Hematopoietic multipotent progenitor cell treated with erythropoietin and hydrocortisone succinate and interleukin-3 and kit ligand, for 4 days (in vitro differentiated cells): ENCODE data around the gene ZNF236.
"Not testable (repeated sequence)": the region's sequence is repeated elsewhere in the genome, so short reads cannot be mapped to it uniquely, and the experiment has no call there.

Experiments
- DNase-seq: peaks from one replicate; pipeline ENCODE4 v3.0.0-alpha.2; 2015

The ZNF236 gene

DNA sequence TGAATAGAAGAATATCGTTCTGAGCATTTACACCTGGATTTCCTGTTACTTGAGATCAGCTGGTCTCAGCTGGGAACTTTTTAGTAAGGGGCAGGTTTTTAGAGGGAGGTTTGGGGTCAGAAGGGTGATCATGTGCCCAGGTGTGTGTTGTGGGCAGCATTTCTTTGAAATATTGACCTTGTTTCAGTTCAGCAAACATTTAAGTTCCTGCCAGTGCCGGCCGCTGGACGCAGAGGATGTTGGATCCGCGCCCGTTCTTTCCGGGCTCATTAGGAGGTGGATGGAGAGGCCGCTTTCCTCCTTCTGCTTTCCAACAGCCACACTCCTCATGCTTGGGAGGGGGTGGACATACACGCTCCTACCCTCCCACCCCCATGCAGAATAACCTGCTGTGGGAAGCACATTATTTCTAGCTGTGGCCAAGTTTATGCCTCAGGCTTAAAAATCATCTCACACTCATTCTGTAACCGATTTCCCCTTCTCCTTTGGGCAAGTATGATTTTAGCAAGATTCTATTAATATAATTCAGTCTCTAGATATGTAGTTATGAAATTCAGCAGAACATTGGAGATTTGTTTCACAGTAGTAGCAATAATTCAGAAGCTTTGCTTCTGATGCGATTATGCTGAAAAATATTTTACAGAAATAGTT is 131.4 kb downstream of the ZNF236 start:
- DNase-seq = no peak

DNA sequence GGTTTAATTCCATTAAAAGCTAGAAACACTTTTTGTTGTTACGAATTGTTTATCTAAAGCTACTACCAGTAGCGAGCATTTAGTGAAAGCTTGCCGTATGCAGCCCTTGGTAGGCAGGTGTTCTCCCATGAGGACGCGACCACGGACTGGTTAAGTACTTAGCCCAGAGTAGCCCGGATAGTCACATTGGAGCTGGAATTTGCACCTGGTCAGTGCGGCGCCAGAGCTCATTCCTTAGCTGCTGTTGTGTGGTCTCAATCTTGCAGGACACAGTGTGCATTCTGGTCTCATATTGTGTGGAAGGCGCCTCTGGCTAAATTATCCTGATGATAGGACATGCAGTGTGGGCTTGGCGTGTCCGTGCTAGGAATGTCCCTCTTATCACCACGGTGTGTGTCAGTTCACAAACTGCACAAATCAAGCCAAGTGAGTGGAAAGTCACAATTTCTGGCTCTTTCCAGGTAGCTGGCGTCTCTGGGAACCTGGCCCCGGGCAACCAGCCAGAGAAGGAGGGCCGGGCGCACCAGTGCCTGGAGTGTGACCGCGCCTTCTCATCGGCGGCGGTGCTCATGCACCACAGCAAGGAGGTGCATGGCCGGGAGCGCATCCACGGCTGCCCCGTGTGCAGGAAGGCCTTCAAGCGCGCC is 133.3 kb downstream of the ZNF236 start:
- no peak for DNase-seq

DNA sequence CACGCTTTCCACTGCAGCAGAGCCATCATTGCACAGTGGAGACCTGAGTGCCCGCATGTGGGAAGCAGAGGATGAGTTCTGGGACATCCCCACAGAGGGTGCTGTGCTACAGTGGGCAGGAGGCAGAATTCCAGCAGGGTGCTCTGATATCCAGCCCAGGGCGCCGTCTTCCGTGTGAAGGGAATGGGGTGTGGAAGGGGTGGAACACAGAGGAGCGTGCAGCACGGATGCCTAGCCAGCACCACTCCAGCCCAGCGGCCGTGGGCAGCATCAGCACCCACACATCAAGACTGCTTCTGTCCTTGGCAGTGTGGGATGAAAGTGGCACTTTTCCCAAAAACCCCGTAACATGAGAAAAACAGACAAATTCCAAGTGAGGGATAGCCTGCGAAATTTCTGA is 134.3 kb downstream of the ZNF236 start:
- no peak for DNase-seq

DNA sequence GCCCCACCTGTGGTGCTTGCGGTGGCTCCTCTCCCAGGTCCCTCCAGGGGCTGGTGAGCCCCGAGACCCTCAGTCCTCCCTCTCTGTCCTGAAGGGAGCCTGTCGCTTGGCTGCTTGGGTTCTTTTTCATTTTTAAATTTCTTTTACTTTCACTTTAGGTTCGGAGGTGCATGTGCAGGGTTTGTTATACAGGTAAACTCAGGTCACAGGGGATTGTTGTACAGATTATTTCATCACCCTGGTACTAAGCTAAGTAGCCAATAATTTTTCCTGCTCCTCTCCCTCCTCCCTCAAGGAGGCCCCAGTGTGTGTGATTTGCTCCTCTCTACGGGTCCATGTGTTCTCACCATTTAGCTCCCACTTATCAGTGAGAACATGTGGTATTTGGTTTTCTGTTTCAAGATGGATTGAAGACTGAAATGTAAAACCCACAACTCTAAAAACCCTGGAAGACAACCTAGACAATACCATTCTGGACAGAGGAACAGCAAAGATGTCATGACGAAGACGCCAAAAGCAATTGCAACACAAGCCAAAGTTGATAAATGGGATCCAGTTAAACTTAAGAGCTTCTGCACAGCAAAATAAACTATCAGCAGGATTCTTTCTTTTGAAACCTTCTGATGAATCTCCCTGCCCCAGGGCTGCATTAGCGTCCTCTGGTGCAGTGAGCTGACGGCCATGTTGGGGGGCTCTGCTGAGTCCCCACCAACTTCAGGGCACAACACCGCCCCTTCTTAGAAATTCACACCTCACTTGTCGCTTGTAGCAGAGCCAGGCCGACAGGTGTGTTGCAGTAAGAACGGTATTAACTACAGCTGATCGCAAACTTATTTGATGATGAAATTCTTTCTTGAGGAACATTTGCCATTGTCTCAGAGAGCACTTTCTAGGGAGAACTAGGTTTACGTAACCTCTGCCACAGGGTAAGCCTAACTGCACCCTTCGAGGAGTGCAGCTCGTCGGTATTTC is 135.3 kb downstream of the ZNF236 start:
- DNase-seq = no peak

DNA sequence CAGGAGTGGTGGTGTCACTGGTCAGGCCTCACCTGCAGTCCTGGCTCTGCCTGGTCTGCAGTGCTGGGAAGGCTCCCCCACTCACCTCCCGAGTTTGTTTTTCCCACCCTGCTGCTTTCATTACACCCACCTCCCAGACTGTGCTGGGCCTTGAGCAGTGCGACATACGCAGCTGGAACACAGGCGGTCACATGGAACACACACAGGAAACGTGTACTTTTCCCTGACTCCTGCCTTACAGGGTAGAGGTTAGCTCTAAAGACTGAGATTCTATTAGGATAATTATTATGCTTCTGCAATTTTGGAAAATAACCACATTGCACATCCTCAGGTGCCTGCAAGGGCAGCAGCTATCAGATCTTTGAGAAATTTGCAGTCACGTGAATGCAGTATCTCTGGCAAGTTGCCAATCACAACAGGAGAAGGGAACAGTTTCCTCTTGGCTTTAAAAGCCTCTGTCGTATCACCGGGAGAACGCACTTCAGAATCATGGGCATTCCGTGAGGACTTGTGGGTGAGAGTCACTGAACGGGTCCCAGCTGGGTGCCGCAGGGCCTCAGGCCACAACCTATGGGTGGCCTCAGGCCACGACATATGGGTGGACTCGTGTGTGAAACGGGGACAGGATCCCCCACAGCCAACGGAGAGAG is 136.5 kb downstream of the ZNF236 start:
- DNase-seq = no peak

DNA sequence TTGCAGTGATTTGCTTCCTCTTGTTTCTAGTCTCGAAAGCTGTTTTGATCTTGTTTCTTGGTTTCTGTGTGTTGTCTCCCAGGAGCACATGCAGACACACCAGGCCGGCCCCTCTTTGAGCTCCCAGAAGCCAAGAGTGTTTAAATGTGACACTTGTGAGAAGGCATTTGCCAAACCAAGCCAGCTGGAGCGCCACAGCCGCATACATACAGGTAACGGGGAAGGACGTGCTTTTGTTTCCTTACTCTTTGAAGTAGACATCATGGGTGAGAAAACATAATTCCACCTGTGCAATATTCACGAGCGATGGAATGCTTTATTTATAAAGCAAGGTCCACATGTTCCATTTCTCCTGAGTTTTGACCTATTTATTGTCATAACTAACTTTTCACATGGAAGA is 137.2 kb downstream of the ZNF236 start:
- DNase-seq = no peak

DNA sequence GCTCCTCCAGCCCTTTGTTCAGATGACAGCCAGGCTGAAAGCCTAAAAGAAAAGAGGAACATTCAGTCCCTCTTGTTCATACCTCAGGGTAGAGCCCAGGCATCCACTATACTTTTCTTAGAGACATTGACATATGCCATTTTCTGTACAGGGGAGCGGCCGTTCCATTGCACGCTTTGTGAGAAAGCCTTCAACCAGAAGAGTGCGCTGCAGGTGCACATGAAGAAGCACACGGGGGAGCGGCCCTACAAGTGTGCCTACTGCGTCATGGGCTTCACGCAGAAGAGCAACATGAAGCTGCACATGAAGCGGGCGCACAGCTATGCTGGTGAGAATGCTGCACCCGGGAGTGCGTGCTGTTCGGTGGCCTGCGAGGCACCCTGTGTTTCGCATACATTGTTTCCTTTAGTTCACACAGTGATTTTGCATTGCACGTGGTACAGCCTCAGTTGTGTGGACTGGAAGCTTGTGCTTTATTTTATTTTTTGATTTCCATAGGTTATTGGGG is 138.2 kb downstream of the ZNF236 start:
- no peak for DNase-seq

DNA sequence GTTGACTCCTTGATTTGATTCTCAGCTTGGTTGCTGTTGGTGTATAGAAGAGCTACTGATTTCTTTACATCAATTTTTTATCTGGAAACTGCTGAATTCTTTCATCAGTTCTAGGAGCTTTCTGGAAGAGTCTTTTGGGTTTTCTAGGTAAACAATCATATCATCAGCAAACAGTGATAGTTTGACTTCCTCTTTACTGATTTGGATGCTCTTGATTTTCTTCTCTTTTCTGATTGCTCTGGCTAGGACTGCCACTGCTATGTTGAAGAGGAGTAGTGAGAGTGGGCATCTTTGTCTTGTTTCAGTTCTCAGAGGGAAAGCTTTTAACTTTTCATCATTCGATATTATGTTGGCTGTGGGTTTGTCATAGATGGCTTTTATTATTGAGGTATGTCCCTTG is 140.5 kb downstream of the ZNF236 start:
- no peak for DNase-seq

DNA sequence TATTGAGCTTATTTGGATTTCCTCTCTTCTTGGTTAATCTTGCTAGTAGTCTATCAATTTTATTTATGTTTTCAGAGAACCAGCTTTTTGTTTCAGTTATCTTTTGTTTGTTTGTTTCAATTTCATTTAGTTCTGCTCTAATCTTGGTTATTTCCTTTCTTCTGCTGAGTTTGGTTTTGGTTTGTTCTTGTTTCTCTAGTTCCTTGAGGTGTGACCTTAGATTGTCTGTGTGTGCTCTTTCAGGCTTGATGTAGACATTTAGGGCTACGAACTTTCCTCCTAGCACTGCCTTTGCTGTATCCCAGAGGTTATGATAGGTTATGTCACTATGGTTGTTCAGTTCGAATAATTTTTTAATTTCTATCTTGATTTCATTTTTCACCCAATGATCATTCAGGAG is 141.6 kb downstream of the ZNF236 start:
- no peak for DNase-seq

DNA sequence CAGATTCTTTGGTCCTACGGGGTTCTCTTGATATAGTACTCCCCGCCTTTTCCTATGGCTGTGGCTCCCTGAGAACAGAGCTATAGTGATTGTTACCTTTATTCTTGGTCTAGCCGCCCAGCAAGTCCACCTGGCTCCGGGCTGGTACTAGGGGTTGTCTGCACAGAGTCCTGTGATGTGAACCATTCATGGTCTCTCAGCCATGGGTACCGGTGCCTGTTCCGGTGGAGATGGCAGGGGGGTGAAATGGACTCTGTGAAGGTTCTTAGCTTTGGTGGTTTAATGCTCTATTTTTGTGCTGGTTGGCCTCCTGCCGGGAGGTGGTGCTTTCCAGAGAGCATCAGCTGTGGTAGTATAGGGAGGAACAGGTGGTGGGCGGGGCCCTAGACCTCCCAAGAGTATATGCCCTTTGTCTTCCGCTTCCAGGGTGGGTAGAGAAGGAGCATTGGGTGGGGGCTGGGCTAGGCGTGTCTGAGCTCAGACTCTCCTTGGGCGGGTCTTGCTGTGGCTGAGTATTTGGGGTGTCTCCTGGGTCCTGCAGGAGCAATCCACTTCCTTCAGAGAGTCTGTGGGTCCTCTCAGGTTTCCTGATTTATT is 143.3 kb downstream of the ZNF236 start:
- not testable (repeated sequence) for DNase-seq

DNA sequence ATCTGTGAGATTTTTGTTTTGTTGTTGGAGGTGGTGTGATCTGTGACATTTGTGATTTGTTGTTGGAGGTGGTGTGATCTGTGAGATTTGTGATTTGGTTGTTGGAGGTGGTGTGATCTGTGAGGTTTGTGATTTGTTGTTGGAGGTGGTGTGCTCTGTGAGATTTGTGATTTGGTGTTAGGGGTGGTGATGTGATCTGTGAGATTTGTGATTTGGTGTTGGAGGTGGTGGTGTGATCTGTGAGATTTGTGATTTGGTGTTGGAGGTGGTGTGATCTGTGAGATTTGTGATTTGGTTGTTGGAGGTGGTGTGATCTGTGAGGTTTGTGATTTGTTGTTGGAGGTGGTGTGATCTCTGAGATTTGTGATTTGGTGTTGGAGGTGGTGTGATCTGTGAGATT is 144.9 kb downstream of the ZNF236 start:
- not testable (repeated sequence) for DNase-seq

DNA sequence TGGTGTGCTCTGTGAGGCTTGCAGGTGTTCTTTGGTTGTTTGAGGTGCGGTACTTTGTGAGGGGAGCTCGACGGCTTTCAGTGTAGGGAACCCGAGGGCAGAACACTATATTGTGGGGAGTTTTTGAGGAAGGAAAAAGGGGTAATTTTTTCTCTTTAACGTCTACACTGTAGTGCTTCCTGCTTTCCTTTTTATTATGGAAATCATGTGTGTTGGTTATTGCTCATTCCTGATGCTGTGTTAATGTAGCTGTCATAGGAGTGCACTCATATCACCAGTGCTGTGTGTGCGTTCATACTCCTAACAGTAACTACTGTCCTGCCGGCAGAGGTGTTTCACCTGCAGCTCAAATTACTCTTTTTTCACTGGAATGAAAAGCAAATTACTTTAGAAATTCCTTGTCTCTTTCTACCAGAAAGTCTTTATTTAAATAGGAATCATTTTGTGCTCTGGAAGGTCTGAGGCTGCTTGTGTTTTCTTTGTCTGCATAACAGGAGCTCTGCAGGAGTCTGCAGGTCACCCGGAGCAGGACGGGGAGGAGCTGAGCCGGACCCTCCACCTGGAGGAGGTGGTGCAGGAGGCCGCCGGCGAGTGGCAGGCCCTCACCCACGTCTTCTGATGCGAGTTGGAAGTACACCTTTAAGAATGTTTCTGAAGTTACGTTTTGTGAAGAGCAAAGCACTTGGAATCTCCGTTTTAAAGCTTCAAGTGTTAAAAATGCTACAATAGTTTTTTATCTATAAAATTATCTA is 145.5 kb downstream of the ZNF236 start:
- DNase-seq = no peak

DNA sequence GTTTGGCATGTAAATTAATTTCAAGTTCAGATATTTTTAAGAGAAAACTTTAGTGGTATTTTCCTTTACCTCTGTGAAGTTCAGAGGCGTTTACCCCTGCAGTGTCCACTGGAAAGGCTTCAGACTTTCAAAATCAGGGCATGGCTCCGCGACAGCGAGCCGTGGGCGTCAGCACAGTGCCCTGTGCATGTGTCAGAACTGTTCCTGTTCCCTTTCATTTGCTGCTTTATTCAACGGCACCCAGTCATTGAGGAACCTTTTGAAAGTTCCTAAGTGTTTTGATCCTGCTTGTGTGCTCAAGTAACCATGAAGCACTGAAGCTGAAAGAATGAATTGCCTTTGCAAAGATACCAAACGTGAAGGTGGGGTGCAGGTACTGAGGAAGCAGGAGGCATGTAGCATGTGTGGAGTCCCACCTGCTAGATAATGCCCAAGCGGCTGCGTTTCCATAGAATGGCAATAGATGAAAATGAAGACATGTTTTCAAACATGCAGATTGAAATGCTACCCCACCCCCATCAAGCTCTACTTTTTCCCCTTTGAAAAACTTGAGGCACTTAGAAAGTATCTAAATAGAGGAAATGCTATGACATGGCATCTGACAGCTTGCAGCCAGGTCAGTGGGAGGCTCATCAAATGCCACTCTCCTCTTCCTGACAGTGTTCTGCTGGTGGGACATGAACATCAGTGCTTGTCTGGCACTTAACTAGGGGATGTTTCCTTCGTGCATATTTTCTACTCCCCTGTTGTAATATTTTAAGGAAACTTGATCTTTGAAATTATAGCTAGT is 148.6 kb downstream of the ZNF236 start:
- no peak for DNase-seq

DNA sequence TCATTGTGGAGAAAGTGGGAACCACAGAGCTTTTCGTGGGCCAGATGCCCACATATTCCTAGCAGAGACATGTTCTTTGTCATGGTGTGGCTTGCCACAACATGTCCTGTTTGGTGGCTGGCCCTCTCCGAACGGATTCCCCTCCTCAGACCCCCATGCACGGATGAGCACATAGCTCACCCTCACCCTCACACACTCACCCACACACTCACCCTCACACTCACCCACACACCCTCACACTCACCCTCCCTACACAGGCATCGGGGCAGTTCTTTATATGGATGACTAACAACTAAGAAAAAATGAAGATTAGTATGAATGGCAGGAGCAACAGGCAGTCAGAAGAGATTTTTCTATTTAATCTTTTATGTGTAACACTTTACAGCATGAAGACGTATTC is 149.9 kb downstream of the ZNF236 start:
- DNase-seq = no peak

DNA sequence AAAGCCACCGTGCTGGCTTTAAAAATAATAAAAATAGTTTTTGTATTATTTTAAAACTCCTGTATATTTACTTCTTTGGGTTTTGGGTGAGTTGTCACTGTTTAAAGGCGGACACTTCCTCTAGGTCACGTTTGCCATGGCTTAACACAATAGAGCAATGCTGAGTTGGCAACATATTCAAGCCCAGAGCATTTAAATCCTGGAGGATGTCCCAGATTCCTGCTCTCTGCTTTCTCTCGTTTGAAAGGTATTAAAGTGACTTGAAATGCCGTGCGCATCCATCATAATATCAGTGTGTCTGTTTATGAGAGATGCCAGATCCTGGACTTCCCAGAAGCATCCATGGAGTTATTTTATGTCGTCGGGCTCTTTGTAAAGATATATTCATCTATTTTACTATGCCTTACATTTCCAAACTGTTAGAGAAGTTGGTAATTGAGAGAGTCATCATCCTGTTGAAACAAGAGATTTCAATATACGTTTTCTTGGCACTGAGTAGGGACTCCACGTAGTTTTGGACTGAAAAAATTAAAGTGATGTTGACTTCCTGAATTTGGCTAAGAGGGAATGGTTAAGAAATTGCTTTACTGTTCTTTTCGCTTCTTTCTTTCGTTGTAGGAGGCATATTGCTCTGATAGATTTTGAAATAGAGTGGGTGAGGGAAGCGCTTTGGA is 150.6 kb downstream of the ZNF236 start:
- DNase-seq = no peak

DNA sequence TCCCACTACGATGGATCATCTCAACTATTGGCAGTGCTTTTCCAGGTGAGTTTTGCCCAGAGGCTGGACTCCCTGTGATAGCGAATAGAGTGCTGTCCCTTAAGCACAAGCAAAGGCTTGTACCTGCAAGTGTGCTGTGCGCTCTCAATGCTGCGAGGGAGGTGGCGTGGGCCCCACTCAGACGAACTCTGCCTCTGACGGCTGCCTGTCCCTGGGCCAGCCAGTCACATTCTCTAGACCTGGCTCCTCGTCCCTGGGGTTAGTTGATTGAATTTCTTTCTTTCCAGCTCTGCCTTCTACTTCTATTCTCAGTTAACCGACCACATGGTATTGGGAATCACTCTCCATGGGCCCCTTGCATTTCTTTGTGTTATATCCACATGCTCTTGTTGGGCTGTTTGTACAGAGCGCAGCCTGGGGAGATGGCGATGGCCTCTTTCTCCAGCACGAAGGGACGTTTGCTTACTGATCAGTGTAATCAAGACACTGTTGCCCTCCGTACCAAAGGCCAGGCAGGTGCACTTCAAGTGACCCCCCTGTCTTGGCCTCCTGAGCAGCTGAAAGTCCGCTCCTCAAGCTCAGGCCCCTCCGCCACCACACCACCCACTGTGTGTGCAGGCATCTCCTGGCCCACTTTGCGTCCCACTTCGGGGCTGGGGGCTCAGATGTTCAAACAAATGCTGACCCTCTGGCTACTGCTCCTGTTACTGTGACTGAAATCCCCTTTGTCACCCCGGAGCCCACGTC is 151.3 kb downstream of the ZNF236 start:
- no peak for DNase-seq

DNA sequence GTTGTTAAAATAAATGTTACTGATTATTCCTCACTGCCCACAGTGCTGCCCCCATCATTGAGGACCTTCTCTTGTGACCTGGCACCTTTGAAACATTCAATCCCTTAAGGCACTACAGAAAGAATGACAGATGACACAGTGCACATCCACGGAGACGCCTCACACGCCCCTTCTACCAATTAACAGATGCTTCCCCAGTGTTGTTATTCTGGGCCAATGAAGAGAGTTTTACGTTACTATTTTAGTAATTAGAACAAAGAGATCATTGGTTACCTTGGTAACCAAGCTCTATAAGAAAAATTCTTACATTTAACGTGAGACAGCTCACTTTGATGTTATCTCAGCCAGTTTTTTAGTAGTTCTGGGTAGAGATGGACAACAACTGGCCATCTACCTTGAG is 152.0 kb downstream of the ZNF236 start:
- no peak for DNase-seq

DNA sequence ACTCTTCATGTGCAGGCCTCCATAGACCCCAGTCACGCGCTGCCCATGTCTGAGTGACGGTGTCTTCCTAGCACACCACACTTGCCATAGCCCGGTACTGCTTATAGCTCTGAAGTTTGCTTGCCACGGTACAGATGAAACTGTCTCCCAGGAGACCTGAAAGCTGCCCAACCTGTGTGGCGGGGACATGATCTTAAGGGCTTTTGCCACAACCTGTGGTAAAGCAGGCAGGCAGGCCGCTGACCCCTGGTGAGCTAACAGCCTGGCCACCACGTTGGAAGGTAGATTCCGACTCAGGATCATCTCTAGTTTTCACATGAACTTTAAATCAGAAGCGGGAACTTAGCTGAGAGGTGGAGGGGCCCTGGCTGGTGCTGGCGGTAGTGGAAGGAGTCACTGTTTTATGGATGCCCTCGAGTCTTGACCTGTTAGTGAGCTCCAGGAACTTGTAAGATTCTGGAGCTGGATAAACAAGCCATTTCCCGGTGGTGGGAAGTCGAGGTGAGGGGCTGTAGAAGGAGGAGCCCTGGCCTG is 153.3 kb downstream of the ZNF236 start:
- no peak for DNase-seq

DNA sequence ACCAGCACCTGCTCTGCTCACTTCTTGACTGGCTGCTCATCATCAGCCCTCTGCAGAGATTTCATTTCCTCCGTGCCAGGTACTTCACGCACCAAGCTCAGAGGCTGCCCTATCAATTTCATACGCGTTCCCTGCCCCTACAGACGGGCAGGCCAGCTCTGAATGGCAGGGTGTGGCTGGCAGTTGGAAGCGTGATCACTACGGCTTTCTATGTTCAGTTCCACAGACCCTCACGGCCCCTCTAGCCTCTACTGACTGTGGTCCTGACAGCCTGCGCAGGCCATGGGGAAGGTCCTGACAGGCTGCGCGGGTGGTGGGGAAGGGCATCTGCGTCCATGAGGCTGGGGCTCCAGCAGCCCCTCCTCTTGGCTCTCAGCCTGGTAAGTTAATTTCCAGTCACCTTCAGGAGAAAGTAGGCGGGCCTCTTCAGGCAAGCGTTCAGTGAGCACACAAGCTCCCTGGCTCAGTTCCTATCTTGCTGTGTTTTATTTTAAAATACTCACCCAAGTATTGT is 154.8 kb downstream of the ZNF236 start:
- no peak for DNase-seq
